Hepatocyte (in vitro differentiated cells): ENCODE data around the gene CFAP68. TPM values are rescaled to one million over a fixed set of nuclear protein-coding genes. Genes with fewer than 3 reads are reported as not detected.

Experiments
- DNase-seq: peaks from one replicate; pipeline ENCODE4 v3.0.0-alpha.2; 2016; ENCODE audit warnings: low spot score
- H2AFZ ChIP-seq: fragments of 200-600 bp; sonication (generic); 2 replicates; pipeline ENCODE4 v1.6.0; 2016; ENCODE audit warnings: antibody characterized with exemption, mild to moderate bottlenecking
- H3K27ac ChIP-seq: fragments of 200-600 bp; sonication (generic); 2 replicates; pipeline ENCODE4 v1.5.1; 2016; ENCODE audit warnings: mild to moderate bottlenecking
- H3K27me3 ChIP-seq: fragments of 200-600 bp; sonication (generic); 2 replicates; pipeline ENCODE4 v1.6.1; 2016
- H3K36me3 ChIP-seq: fragments of 200-600 bp; sonication (generic); replicated peaks from 2 replicates; pipeline ENCODE4 v1.5.1; 2016; ENCODE audit warnings: low read depth; ENCODE audit not compliant: insufficient read depth
- H3K4me1 ChIP-seq: fragments of 200-600 bp; sonication (generic); 2 replicates; pipeline ENCODE4 v1.5.1; 2016; ENCODE audit warnings: mild to moderate bottlenecking, moderate library complexity; ENCODE audit not compliant: insufficient read depth
- H3K4me2 ChIP-seq: fragments of 200-600 bp; sonication (generic); 2 replicates; pipeline ENCODE4 v1.6.0; 2016
- H3K4me3 ChIP-seq: fragments of 200-600 bp; sonication (generic); 2 replicates; pipeline ENCODE4 v1.5.1; 2016; ENCODE audit warnings: mild to moderate bottlenecking
- H3K79me2 ChIP-seq: fragments of 200-600 bp; sonication (generic); 2 replicates; pipeline ENCODE4 v1.6.0; 2017; ENCODE audit warnings: mild to moderate bottlenecking
- H3K9me2 ChIP-seq: fragments of 200-600 bp; sonication (generic); replicated peaks from 2 replicates; pipeline ENCODE4 v1.6.0; 2017; ENCODE audit warnings: mild to moderate bottlenecking; ENCODE audit not compliant: insufficient read depth
- H3K9me3 ChIP-seq: fragments of 200-600 bp; sonication (generic); 2 replicates; pipeline ENCODE4 v1.5.1; 2016; ENCODE audit warnings: low read depth, mild to moderate bottlenecking
- H4K20me1 ChIP-seq: fragments of 200-600 bp; sonication (generic); 2 replicates; pipeline ENCODE4 v1.6.0; 2016; ENCODE audit warnings: mild to moderate bottlenecking; ENCODE audit not compliant: insufficient read depth, poor library complexity, severe bottlenecking
- CTCF ChIP-seq: fragments of 200-600 bp; sonication (generic); IDR thresholded peaks from 2 replicates; pipeline ENCODE4 v1.5.1; 2016; ENCODE audit warnings: antibody characterized with exemption, mild to moderate bottlenecking; ENCODE audit not compliant: poor library complexity
- EZH2 ChIP-seq: fragments of 200-600 bp; sonication (generic); IDR thresholded peaks from 2 replicates; pipeline ENCODE4 v1.6.1; 2016; ENCODE audit warnings: antibody characterized with exemption, mild to moderate bottlenecking, borderline replicate concordance
- EZH2phosphoT487 ChIP-seq: fragments of 200-600 bp; sonication (generic); IDR thresholded peaks from one replicate; pipeline ENCODE4 v1.6.1; 2018; ENCODE audit warnings: antibody characterized with exemption, mild to moderate bottlenecking, low read depth, moderate library complexity; ENCODE audit not compliant: unreplicated experiment, severe bottlenecking
- WGBS: methylation state at CpG from one replicate; pipeline ENCODE4 v1.1.6; 2016; ENCODE audit warnings: low lambda C conversion rate; ENCODE audit errors: missing lambda C conversion rate; 5-methylcytosine and 5-hydroxymethylcytosine counted together
- polyA plus RNA-seq: library from polyadenylated mRNA; unstranded; fragments of >200 nt; fragmentation: Nextera tagmentation; extraction: Ambion mirVana; gene quantifications from 2 replicates; pipeline ENCODE4 v1.2.1, GENCODE V29; 2016
- total RNA-seq: library from RNA; depleted of rRNA; stranded (reverse); fragments of >200 nt; gene quantifications from 2 replicates; pipeline ENCODE4 v1.2.3, GENCODE V29; 2014

Gene CFAP68
- total and polyA plus RNA-seq, 2 experiments from 2014 or later, result 21.8 to 24.6 TPM

GRCh38 chr11:111838054-111838453, 41.3 kb upstream of the CFAP68 start:
- no peak overlapping the region for H2AFZ ChIP-seq
- H3K36me3 ChIP-seq, result no peaks in the 10 kb centered on the region
- no peak for TF ChIP-seq EZH2
- no peak for TF ChIP-seq EZH2phosphoT487
- no peak for TF ChIP-seq CTCF
- H3K27ac ChIP-seq, result no peak overlapping the region
- H3K9me2 ChIP-seq, result no peaks in the 10 kb centered on the region
- no peaks in the 10 kb centered on the region for H4K20me1 ChIP-seq
- WGBS, result 96% methylated on average over 5 of the region's 5 CpGs
- H3K79me2 ChIP-seq, result no peaks in the 10 kb centered on the region
- no peak overlapping the region for H3K4me3 ChIP-seq
- no peaks in the 10 kb centered on the region for H3K27me3 ChIP-seq
- peaks cover 40% of the 10 kb centered on the region for H3K4me1 ChIP-seq
- DNase-seq, result no peak
- H3K9me3 ChIP-seq, result no peaks in the 10 kb centered on the region
- no peak overlapping the region for H3K4me2 ChIP-seq

- Histone ChIP-seq H3K9me3 (no peaks in the 10 kb centered on the region), H4K20me1 (no peaks in the 10 kb centered on the region), H3K27ac (peak overlapping the region; percentile 3), H3K4me3 (no peak overlapping the region), H3K79me2 (no peaks in the 10 kb centered on the region), H3K4me1 (peaks cover 28% of the 10 kb centered on the region), H3K36me3 (no peaks in the 10 kb centered on the region), H3K9me2 (no peaks in the 10 kb centered on the region), H3K4me2 (no peak overlapping the region), H3K27me3 (no peaks in the 10 kb centered on the region), H2AFZ (no peak overlapping the region)
- DNase-seq, result no peak
- TF ChIP-seq EZH2phosphoT487, result no peak
- no peak for TF ChIP-seq CTCF
- no peak for TF ChIP-seq EZH2
- WGBS, result 75% methylated on average over 1 of the region's 1 CpG
Measured at GRCh38 chr11:111840143-111840542, 39.2 kb upstream of the CFAP68 start.

GRCh38 chr11:111841370-111842053, 37.8 kb upstream of the CFAP68 start:
- no peaks in the 10 kb centered on the region for H3K27me3 ChIP-seq
- H4K20me1 ChIP-seq, result no peaks in the 10 kb centered on the region
- H3K4me3 ChIP-seq, result no peak overlapping the region
- peak; percentile 92 for DNase-seq
- H3K27ac ChIP-seq, result peak overlapping the region; percentile 20
- peaks cover 16% of the 10 kb centered on the region for H3K4me1 ChIP-seq
- 22% methylated on average over 10 of the region's 10 CpGs for WGBS
- H3K9me2 ChIP-seq, result no peaks in the 10 kb centered on the region
- TF ChIP-seq EZH2phosphoT487, result no peak
- peak; percentile 87 for TF ChIP-seq CTCF
- H2AFZ ChIP-seq, result no peak overlapping the region
- no peaks in the 10 kb centered on the region for H3K36me3 ChIP-seq
- H3K79me2 ChIP-seq, result no peaks in the 10 kb centered on the region
- H3K4me2 ChIP-seq, result peak overlapping the region; percentile 38
- H3K9me3 ChIP-seq, result no peaks in the 10 kb centered on the region
